ENCODE results near the gene TSHZ2.
"Not testable (repeated sequence)": the region's sequence is repeated elsewhere in the genome, so short reads cannot be mapped to it uniquely, and the experiment has no call there.

Gene TSHZ2

DNA sequence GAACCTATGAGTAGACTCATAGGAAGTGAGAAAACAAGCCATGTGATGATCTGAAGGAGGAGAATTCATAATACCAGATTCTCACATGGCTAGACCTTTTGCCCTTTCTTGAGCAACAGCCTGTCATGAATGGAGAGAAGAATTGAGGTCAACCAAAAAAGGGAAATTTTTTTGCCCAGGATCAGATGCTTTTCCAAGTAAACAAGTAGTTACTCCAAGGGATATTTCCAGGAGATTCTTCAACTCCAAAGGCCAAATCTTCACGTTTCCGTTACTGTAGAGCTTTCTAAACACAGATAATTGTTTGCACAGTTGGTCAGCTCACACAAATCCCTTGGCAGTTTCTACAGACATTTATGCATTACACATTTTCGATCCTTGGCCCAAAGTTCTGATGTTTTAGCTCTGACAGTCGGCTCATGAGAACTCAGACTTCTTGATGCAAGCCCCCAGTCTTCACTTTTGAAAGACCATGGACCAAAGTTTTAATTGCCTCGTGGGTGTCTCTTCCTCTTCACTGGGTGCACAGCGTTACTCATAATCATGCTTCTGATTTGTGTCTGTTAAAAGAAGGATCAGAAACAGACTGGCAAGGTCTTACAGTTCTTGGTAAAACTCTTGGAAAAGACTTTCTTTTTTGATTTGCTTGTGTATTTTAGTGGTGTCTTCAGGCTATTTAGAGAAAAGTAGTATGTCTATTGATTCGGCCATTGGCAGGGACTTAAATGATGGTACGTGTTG lies 115.0 kb downstream of the TSHZ2 start:
- TF ChIP-seq, protein P1, sequence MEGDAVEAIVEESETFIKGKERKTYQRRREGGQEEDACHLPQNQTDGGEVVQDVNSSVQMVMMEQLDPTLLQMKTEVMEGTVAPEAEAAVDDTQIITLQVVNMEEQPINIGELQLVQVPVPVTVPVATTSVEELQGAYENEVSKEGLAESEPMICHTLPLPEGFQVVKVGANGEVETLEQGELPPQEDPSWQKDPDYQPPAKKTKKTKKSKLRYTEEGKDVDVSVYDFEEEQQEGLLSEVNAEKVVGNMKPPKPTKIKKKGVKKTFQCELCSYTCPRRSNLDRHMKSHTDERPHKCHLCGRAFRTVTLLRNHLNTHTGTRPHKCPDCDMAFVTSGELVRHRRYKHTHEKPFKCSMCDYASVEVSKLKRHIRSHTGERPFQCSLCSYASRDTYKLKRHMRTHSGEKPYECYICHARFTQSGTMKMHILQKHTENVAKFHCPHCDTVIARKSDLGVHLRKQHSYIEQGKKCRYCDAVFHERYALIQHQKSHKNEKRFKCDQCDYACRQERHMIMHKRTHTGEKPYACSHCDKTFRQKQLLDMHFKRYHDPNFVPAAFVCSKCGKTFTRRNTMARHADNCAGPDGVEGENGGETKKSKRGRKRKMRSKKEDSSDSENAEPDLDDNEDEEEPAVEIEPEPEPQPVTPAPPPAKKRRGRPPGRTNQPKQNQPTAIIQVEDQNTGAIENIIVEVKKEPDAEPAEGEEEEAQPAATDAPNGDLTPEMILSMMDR (IDR thresholded peaks at IDR 0.05; ENCODE audit: insufficient read depth, missing control alignments) = no peak
- no peak for FAIRE-seq
- no peak for DNase-seq (ENCODE audit: insufficient read length, low spot score)

DNA sequence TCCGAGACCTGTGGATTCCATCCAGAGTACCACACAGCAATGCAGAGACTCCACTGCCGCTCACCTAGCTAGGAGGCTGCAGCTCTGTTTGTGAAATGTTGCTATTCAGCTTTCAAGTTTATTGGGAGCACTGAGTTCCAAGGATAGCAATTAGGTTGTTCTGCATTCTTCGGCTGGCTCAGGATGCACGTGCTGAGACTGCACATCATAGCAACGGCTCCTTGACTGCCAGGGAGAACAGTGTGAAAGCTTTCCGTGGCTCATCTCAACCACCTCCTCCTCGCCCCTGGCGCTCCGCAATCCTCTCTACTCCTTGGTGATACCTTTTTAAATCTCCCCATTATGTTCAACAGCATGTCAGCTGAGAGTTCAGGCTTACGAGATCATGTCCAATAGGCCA lies 116.6 kb downstream of the TSHZ2 start:
- FAIRE-seq (no peak), DNase-seq (ENCODE audit: insufficient read length, low spot score) (no peak)
- TF ChIP-seq, protein P1 (IDR thresholded peaks at IDR 0.05; ENCODE audit: insufficient read depth, missing control alignments) = no peak

DNA sequence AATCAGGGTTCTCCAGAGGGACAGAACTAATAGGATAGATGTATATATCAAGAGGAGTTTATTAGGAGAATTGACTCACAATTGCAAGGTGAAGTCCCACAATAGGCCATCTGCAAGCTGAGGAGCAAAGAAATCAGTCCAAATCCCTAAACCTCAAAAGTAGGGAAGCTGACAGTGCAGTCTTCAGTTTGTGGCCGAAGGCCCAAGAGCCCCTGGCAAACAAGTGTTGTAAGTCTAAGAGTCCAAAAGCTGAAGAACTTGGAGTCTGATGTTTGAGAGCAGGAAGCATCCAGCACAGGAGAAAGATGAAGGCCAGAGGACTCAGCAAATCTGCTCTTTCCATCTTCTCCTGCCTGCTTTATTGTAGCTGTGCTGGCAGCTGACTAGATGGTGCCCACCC lies 117.7 kb downstream of the TSHZ2 start:
- not testable (repeated sequence) for DNase-seq (ENCODE audit: insufficient read length, low spot score); FAIRE-seq

DNA sequence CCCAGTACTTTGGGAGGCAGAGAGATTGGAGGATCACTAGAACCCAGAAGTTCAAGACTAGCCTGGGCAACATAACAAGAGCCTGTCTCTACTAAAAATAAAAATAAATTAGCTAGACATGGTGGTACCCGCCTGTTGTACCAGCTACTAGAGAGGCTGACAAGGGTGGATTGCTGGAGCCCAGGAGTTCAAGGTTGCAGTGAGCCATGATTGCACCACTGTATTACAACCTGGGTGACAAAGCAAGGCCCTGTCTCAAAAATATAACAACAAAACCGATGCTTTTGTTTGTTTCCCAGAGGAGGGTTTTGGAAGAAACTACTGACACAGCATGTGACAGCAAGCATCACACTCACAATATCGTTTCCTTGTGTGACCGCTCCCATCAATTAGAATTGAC lies 119.6 kb downstream of the TSHZ2 start:
- FAIRE-seq (no peak), DNase-seq (ENCODE audit: insufficient read length, low spot score) (no peak)
- TF ChIP-seq, protein P1 (IDR thresholded peaks at IDR 0.05; ENCODE audit: insufficient read depth, missing control alignments) = no peak

DNA sequence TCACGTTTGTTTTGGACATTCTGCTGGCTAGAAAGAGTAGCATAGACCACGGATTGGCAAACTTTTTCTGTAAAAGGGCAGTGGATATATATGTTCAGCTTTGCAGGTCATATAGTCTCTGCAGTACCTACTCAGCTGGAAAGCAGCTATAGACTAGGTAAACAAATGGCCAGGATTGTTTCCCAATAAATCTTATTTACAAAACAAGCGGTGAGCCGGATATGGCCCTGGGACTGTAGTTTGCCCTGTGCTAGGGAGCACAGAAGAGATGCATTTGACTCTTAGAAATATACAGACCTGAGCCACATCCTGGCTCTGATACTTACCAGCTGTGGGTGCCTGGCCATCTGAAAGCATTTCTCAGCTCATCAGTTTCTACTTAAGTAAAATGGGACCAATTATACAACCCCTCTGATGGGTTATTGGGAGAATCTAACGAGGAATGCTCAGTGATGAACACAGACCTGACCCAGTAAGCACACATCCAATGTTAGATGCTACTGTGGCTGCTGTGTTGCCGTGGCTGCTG lies 120.7 kb downstream of the TSHZ2 start:
- no peak for FAIRE-seq
- no peak for DNase-seq (ENCODE audit: insufficient read length, low spot score)
- TF ChIP-seq, protein P1 (IDR thresholded peaks at IDR 0.05; ENCODE audit: insufficient read depth, missing control alignments) = no peak

DNA sequence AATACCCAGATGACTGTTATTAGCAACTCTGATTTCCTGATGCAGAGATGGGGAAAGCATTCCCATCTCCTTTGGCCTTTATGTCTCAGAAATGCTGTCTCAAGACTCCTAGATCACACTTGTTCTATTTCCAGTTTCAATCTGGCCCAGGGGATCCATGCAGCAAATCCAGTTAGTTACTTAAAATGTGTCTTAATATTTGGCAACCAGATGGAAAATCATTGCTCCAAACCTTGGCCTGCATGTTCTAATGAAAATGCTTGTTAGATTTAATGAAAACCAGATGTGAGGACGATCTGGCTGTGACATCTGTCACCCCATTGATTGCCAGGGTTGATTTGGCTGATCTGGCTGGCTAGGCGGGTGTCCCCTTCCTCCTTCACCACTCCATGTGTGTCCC lies 125.2 kb downstream of the TSHZ2 start:
- TF ChIP-seq, protein P1 (IDR thresholded peaks at IDR 0.05; ENCODE audit: insufficient read depth, missing control alignments) = no peak
- FAIRE-seq (no peak), DNase-seq (ENCODE audit: insufficient read length, low spot score) (no peak)

DNA sequence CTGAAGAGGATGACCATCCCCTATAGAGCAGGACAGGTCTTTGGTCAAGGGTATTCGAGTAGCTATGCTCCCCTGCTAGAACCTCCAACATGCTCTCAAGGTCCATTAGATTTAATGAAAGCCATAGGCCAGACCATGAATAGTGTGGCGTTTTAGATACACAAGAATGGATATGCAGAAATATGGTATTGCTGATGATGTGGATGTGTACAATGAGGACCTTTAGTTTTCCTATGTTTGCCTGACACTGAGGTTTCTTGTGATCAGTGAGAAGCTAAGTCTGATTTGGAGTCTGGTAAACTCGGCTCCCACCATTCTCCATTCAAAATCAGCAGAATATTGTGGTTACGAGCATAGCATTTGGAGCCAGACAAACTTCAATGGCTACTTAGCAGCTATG lies 125.6 kb downstream of the TSHZ2 start:
- TF ChIP-seq, protein P1 (IDR thresholded peaks at IDR 0.05; ENCODE audit: insufficient read depth, missing control alignments) = no peak
- DNase-seq (ENCODE audit: insufficient read length, low spot score) (no peak), FAIRE-seq (no peak)
